Mesenchymal stem cell (in vitro differentiated cells and primary cell): Measurements from ENCODE around the gene BMERB1.

ENCODE experiments used
- DNase-seq: peaks from one replicate; pipeline ENCODE4 v3.0.0-alpha.2; 2013
- H2AFZ ChIP-seq: one replicate; pipeline ENCODE4 v1.6.1; 2013; ENCODE audit warnings: low read depth, mild to moderate bottlenecking, control low read depth, inconsistent platforms, low read length, moderate library complexity
- H2AK5ac ChIP-seq: 2 replicates; pipeline ENCODE4 v1.6.1; 2013; ENCODE audit warnings: low read length, moderate library complexity, mild to moderate bottlenecking, inconsistent platforms; ENCODE audit not compliant: severe bottlenecking
- H2BK120ac ChIP-seq: one replicate; pipeline ENCODE4 v1.6.1; 2013; ENCODE audit warnings: low read depth, mild to moderate bottlenecking, inconsistent platforms, low read length, moderate library complexity
- H2BK12ac ChIP-seq, 2 experiments: one replicate each; pipeline ENCODE4 v1.6.1; 2013; ENCODE audit warnings: inconsistent platforms in 2 of 2, low read length in 2 of 2, mild to moderate bottlenecking in 2 of 2, moderate library complexity in 2 of 2, control low read depth in 1 of 2
- H2BK15ac ChIP-seq: one replicate; pipeline ENCODE4 v1.6.1; 2013; ENCODE audit warnings: mild to moderate bottlenecking, low read depth, inconsistent platforms; ENCODE audit not compliant: poor library complexity, severe bottlenecking
- H2BK5ac ChIP-seq: 2 replicates; pipeline ENCODE4 v1.6.1; 2013; ENCODE audit warnings: low read depth, mild to moderate bottlenecking, low read length, control low read depth, inconsistent platforms; ENCODE audit not compliant: poor library complexity, severe bottlenecking
- H3K14ac ChIP-seq, 2 experiments: one replicate each; pipeline ENCODE4 v1.6.1; 2013; ENCODE audit warnings: inconsistent platforms in 2 of 2, low read length in 2 of 2, control low read depth in 1 of 2, mild to moderate bottlenecking in 1 of 2, moderate library complexity in 1 of 2
- H3K18ac ChIP-seq, 2 experiments: one replicate each; pipeline ENCODE4 v1.6.1; 2013; ENCODE audit warnings: inconsistent platforms in 2 of 2, low read length in 2 of 2, control low read depth in 1 of 2, low read depth in 1 of 2, mild to moderate bottlenecking in 1 of 2
- H3K23ac ChIP-seq, 2 experiments: one replicate each; pipeline ENCODE4 v1.6.1; 2013; ENCODE audit warnings: inconsistent platforms in 2 of 2, low read length in 2 of 2, mild to moderate bottlenecking in 2 of 2, moderate library complexity in 2 of 2, control low read depth in 1 of 2
- H3K27ac ChIP-seq: 2 replicates; pipeline ENCODE4 v1.5.1; 2013; ENCODE audit warnings: mild to moderate bottlenecking, moderate library complexity, low read length, control low read depth, inconsistent platforms; ENCODE audit not compliant: poor library complexity, severe bottlenecking
- H3K27me3 ChIP-seq, 2 experiments: 2 replicates each; pipeline versions ENCODE4 v1.6.1 to v1.7.0; 2013; ENCODE audit warnings: low read length in 2 of 2, mild to moderate bottlenecking in 2 of 2, moderate library complexity in 2 of 2, control low read depth in 1 of 2, inconsistent platforms in 1 of 2; ENCODE audit not compliant: control insufficient read depth in 1 of 2, insufficient read depth in 1 of 2
- H3K36me3 ChIP-seq, 2 experiments: 2 replicates each; pipeline versions ENCODE4 v1.6.1 to v1.7.0; 2013; ENCODE audit warnings: low read length in 2 of 2, control low read depth in 1 of 2, inconsistent platforms in 1 of 2, low read depth in 1 of 2, mild to moderate bottlenecking in 1 of 2; ENCODE audit not compliant: insufficient read depth in 2 of 2, control insufficient read depth in 1 of 2
- H3K4ac ChIP-seq, 2 experiments: one replicate each; pipeline ENCODE4 v1.6.1; 2013; ENCODE audit warnings: inconsistent platforms in 2 of 2, low read length in 2 of 2, mild to moderate bottlenecking in 2 of 2, moderate library complexity in 2 of 2, control low read depth in 1 of 2, low read depth in 1 of 2
- H3K4me1 ChIP-seq: 2 replicates; pipeline ENCODE4 v1.6.1; 2013; ENCODE audit warnings: low read depth, low read length, control low read depth; ENCODE audit not compliant: control insufficient read depth, insufficient read depth
- H3K4me2 ChIP-seq: 2 replicates; pipeline ENCODE4 v1.6.1; 2013; ENCODE audit warnings: low read length, mild to moderate bottlenecking, inconsistent platforms; ENCODE audit not compliant: poor library complexity, severe bottlenecking
- H3K4me3 ChIP-seq, 2 experiments: 2 replicates each; pipeline versions ENCODE4 v1.5.1 to v1.7.0; 2013; ENCODE audit warnings: low read length in 2 of 2, mild to moderate bottlenecking in 2 of 2, control low read depth in 1 of 2, low read depth in 1 of 2; ENCODE audit not compliant: insufficient read depth in 1 of 2
- H3K79me1 ChIP-seq: replicated peaks from 2 replicates; pipeline ENCODE4 v1.6.1; 2013; ENCODE audit warnings: mild to moderate bottlenecking, control low read depth, low read length, inconsistent platforms; ENCODE audit not compliant: poor library complexity, severe bottlenecking
- H3K9ac ChIP-seq: 2 replicates; pipeline ENCODE4 v1.7.0; 2013; ENCODE audit warnings: mild to moderate bottlenecking, low read length, moderate library complexity
- H3K9me3 ChIP-seq: 2 replicates; pipeline ENCODE4 v1.7.0; 2013; ENCODE audit warnings: mild to moderate bottlenecking, low read length; ENCODE audit not compliant: control insufficient read depth
- H4K8ac ChIP-seq: one replicate; pipeline ENCODE4 v1.6.1; 2013; ENCODE audit warnings: inconsistent platforms, mild to moderate bottlenecking, low read length, moderate library complexity
- H4K91ac ChIP-seq: one replicate; pipeline ENCODE4 v1.6.1; 2013; ENCODE audit warnings: mild to moderate bottlenecking, low read length, inconsistent platforms
- WGBS: methylation state at CpG from one replicate; pipeline ENCODE4 v1.1.7; 2013; ENCODE audit warnings: mixed read lengths; 5-methylcytosine and 5-hydroxymethylcytosine counted together

BMERB1 gene

DNA sequence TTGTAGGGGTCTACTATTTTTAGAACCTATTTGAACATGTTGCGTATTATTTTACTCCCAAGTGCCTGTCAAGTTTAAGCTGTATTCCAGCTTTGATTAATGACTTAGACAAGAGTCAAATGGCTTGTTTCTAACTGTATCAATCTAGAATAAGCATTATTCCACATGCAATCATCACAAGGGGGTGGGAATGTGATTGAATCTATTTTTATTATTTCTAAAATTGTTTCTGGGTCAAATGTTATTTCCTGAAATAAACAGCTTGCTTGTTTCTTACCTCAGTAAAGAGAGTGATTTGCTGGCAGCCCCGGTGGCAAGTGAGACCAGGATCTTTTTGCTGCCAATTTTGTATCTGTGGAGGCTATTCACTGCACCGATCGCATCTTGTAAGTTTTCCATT is 187.1 kb downstream of the BMERB1 start:
- Histone ChIP-seq H2AK5ac (no peak overlapping the region), H3K36me3 (peaks cover 54 to 95% of the 10 kb centered on the region in 2 experiments), H3K4me2 (no peak overlapping the region), H3K27ac (no peak overlapping the region), H3K4me1 (peaks cover 5% of the 10 kb centered on the region), H2BK5ac (no peak overlapping the region), H3K4ac (no peak overlapping the region), H2BK12ac (no peak overlapping the region), H3K23ac (no peak overlapping the region), H3K9me3 (no peaks in the 10 kb centered on the region), H2BK120ac (no peak overlapping the region), H3K9ac (no peak overlapping the region), H2BK15ac (no peak overlapping the region), H3K4me3 (no peak overlapping the region), H3K27me3 (no peaks in the 10 kb centered on the region), H4K8ac (no peak overlapping the region), H3K14ac (no peak overlapping the region), H2AFZ (no peak overlapping the region), H3K79me1 (peaks cover 10% of the 10 kb centered on the region), H4K91ac (no peak overlapping the region), H3K18ac (no peak overlapping the region)
- DNase-seq, result no peak
- 98% methylated on average over 3 of the region's 4 CpGs for WGBS

GRCh38 chr16:15621889-15622288 is 187.5 kb downstream of the BMERB1 start:
- Histone ChIP-seq H3K18ac (no peak overlapping the region), H3K23ac (no peak overlapping the region), H4K91ac (no peak overlapping the region), H2BK120ac (no peak overlapping the region), H2AK5ac (no peak overlapping the region), H3K9me3 (no peaks in the 10 kb centered on the region), H3K79me1 (peaks cover 10% of the 10 kb centered on the region), H3K36me3 (peaks cover 51 to 91% of the 10 kb centered on the region in 2 experiments), H3K27me3 (no peaks in the 10 kb centered on the region), H3K4me2 (no peak overlapping the region), H3K4ac (no peak overlapping the region), H3K14ac (no peak overlapping the region), H4K8ac (no peak overlapping the region), H2BK12ac (no peak overlapping the region), H2AFZ (no peak overlapping the region), H2BK15ac (no peak overlapping the region), H3K4me3 (no peak overlapping the region), H3K27ac (no peak overlapping the region), H2BK5ac (no peak overlapping the region), H3K9ac (no peak overlapping the region), H3K4me1 (peaks cover 5% of the 10 kb centered on the region)
- 100% methylated on average over 8 of the region's 8 CpGs for WGBS
- no peak for DNase-seq

DNA sequence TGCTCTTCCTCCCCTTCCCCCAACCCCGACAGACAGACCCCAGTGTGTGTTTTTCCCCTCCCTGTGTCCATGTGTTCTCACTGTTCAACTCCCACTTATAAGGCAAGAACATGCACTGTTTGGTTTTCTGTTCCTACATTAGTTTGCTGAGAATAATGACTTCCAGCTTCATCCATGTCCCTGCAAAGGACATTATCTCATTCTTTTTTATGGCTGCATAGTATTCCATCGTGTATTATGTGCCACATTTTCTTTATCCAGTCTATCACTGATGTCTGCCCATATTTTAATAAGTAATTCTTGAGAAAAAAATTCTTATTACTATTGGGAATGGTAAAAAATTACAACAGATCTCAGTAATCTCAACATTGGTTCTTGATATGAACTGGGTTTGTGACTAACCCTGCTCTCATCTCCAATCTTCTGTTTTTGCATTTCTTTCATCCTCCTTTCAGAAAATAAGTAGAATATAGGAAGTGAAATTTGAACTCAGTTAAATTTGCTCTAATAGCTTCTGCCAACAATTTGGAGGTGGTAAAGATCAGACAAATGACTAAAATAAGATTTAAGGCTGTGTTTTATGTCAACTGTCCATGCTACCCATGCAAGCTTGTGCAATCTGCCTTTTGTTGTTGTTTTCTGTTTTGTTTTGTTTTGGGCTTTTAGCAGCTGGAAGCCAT is 197.5 kb downstream of the BMERB1 start:
- no peak overlapping the region for H3K18ac ChIP-seq
- no peak overlapping the region for H3K4me3 ChIP-seq
- H2AK5ac ChIP-seq, result no peak overlapping the region
- H2AFZ ChIP-seq, result no peak overlapping the region
- H3K4ac ChIP-seq, result no peak overlapping the region
- no peak overlapping the region for H3K27ac ChIP-seq
- DNase-seq, result no peak
- H2BK5ac ChIP-seq, result no peak overlapping the region
- no peaks in the 10 kb centered on the region for H3K27me3 ChIP-seq
- no peak overlapping the region for H2BK15ac ChIP-seq
- no peak overlapping the region for H2BK120ac ChIP-seq
- peaks cover 31% of the 10 kb centered on the region for H3K79me1 ChIP-seq
- WGBS, result 95% methylated on average over 1 of the region's 2 CpGs
- H4K91ac ChIP-seq, result no peak overlapping the region
- H4K8ac ChIP-seq, result no peak overlapping the region
- peaks cover 2% of the 10 kb centered on the region for H3K4me1 ChIP-seq
- H3K23ac ChIP-seq, result no peak overlapping the region
- no peak overlapping the region for H3K14ac ChIP-seq
- H3K4me2 ChIP-seq, result no peak overlapping the region
- H3K9me3 ChIP-seq, result no peaks in the 10 kb centered on the region
- H3K36me3 ChIP-seq, result peaks cover 16 to 82% of the 10 kb centered on the region in 2 experiments
- no peak overlapping the region for H2BK12ac ChIP-seq
- H3K9ac ChIP-seq, result no peak overlapping the region

- WGBS, result over 99% methylated on average over 8 of the region's 9 CpGs
- no peak overlapping the region for H3K4me3 ChIP-seq
- H3K4me1 ChIP-seq, result peaks cover 3% of the 10 kb centered on the region
These were observed 201.5 kb downstream of the BMERB1 start for GRCh38 chr16:15635926-15636325.

More at GRCh38 chr16:15635926-15636325, 201.5 kb downstream of the BMERB1 start:
- Histone ChIP-seq H3K36me3 (peaks cover 26 to 83% of the 10 kb centered on the region in 2 experiments), H3K27ac (no peak overlapping the region), H2AK5ac (no peak overlapping the region), H3K9me3 (no peaks in the 10 kb centered on the region), H3K14ac (no peak overlapping the region), H2AFZ (no peak overlapping the region), H2BK120ac (no peak overlapping the region), H2BK12ac (no peak overlapping the region), H3K9ac (no peak overlapping the region), H3K4me2 (no peak overlapping the region), H3K27me3 (no peaks in the 10 kb centered on the region), H3K79me1 (peaks cover 28% of the 10 kb centered on the region), H4K91ac (no peak overlapping the region), H3K4ac (no peak overlapping the region), H3K23ac (no peak overlapping the region), H4K8ac (no peak overlapping the region), H2BK15ac (no peak overlapping the region), H3K18ac (no peak overlapping the region), H2BK5ac (no peak overlapping the region)
- no peak for DNase-seq
